HG03432 (cell line): ENCODE results near the gene LRRN2.
"Not testable (repeated sequence)": the region's sequence is repeated elsewhere in the genome, so short reads cannot be mapped to it uniquely, and the experiment has no call there.

ENCODE experiments used
- ATAC-seq: cut with Tn5 transposase; IDR thresholded peaks from one replicate; pipeline ENCODE4 v1.9.1; 2021; ENCODE audit warnings: mild to moderate bottlenecking, moderate library complexity; ENCODE audit not compliant: unreplicated experiment

The LRRN2 gene

GRCh38 chr1:204692841-204693356 is 7.4 kb upstream of the LRRN2 start:
- ATAC-seq, result no peak

GRCh38 chr1:204692325-204692840 is 6.8 kb upstream of the LRRN2 start:
- ATAC-seq, result no peak

- ATAC-seq, result not testable (repeated sequence)
Observed at GRCh38 chr1:204691328-204691730, 5.8 kb upstream of the LRRN2 start.

- no peak for ATAC-seq
Observed at GRCh38 chr1:204688776-204689175, 3.2 kb upstream of the LRRN2 start.

- no peak for ATAC-seq
Observed at GRCh38 chr1:204688007-204688406, 2.5 kb upstream of the LRRN2 start.

- ATAC-seq, result no peak
Observed at GRCh38 chr1:204684571-204685235, 835 bp downstream of the LRRN2 start.

- no peak for ATAC-seq
Observed at GRCh38 chr1:204684206-204684570, 1.4 kb downstream of the LRRN2 start.

- ATAC-seq, result no peak
Observed at GRCh38 chr1:204683284-204684205, 2.0 kb downstream of the LRRN2 start.

- no peak for ATAC-seq
Observed at GRCh38 chr1:204680461-204680860, 5.1 kb downstream of the LRRN2 start.

- no peak for ATAC-seq
Observed at GRCh38 chr1:204680051-204680450, 5.5 kb downstream of the LRRN2 start.

- ATAC-seq, result no peak
Observed at GRCh38 chr1:204678721-204679475, 6.6 kb downstream of the LRRN2 start.

GRCh38 chr1:204677864-204678263 is 7.7 kb downstream of the LRRN2 start:
- ATAC-seq, result no peak

GRCh38 chr1:204676043-204676442 is 9.5 kb downstream of the LRRN2 start:
- no peak for ATAC-seq

- ATAC-seq, result no peak
Observed at GRCh38 chr1:204673909-204674649, 11.5 kb downstream of the LRRN2 start.

GRCh38 chr1:204673209-204673608 is 12.3 kb downstream of the LRRN2 start:
- ATAC-seq, result no peak

GRCh38 chr1:204672482-204673121 is 12.9 kb downstream of the LRRN2 start:
- no peak for ATAC-seq

GRCh38 chr1:204672069-204672468 is 13.5 kb downstream of the LRRN2 start:
- ATAC-seq, result no peak

- ATAC-seq, result no peak
Observed at GRCh38 chr1:204670152-204670927, 15.2 kb downstream of the LRRN2 start.

GRCh38 chr1:204669579-204669978 is 16.0 kb downstream of the LRRN2 start:
- ATAC-seq, result no peak
